Neural progenitor cell (in vitro differentiated cells): Measurements from ENCODE around the gene MED26.

Experiments
- EZH2 ChIP-seq: fragments of 200-600 bp; sonication (generic); IDR thresholded peaks from 2 replicates; pipeline ENCODE4 v1.6.1; 2017; ENCODE audit warnings: antibody characterized with exemption, mild to moderate bottlenecking, moderate library complexity
- TF ChIP-seq, protein P1 (sequence below): fragments of 200-600 bp; sonication (generic); IDR thresholded peaks from 2 replicates; pipeline ENCODE4 v1.5.1; 2017; ENCODE audit warnings: antibody characterized with exemption, mild to moderate bottlenecking

DNA sequence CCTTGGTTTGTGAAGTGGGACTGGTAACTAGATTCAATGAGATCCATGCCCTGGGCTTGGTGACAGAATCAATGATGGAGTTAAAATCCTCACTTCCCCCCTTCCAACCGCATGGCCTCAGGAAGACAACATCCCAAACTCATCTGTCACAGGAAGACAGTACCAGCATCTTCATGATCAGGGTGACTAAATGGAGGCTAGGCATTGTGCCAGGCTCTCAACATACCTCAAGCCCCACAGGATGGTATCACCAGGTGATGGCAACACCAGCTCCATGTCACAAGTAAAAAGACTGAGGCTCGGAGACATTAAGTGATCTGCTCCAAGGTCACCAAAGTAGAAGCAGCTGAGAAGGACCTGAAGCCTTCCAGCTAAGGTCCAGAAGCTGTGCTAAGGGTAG, 14.2 kb downstream of the MED26 start:
- TF ChIP-seq, protein P1, sequence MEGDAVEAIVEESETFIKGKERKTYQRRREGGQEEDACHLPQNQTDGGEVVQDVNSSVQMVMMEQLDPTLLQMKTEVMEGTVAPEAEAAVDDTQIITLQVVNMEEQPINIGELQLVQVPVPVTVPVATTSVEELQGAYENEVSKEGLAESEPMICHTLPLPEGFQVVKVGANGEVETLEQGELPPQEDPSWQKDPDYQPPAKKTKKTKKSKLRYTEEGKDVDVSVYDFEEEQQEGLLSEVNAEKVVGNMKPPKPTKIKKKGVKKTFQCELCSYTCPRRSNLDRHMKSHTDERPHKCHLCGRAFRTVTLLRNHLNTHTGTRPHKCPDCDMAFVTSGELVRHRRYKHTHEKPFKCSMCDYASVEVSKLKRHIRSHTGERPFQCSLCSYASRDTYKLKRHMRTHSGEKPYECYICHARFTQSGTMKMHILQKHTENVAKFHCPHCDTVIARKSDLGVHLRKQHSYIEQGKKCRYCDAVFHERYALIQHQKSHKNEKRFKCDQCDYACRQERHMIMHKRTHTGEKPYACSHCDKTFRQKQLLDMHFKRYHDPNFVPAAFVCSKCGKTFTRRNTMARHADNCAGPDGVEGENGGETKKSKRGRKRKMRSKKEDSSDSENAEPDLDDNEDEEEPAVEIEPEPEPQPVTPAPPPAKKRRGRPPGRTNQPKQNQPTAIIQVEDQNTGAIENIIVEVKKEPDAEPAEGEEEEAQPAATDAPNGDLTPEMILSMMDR, result no peak
- TF ChIP-seq EZH2, result no peak
